Activated CD4-positive, alpha-beta T cell treated with anti-CD3 and anti-CD28 coated beads, Interleukin-2, Interleukin-6, amounts not matched to agents 100 ng/mL and 50 ng/mL, durations not matched to agents 16 hours and 8 hours (primary cell): ENCODE data around the gene KRTAP5-2.
"Not testable (repeated sequence)": the region's sequence is repeated elsewhere in the genome, so short reads cannot be mapped to it uniquely, and the experiment has no call there.

Source experiments
- DNase-seq: peaks from one replicate; pipeline ENCODE4 v3.0.0-alpha.2; 2020

Gene KRTAP5-2

GRCh38 chr11:1586699-1587098 is 11.4 kb downstream of the KRTAP5-2 start:
- DNase-seq = no peak

- DNase-seq = not testable (repeated sequence)
Measured at GRCh38 chr11:1584661-1585370, 13.3 kb downstream of the KRTAP5-2 start, which contains the start of gene KRTAP5-1. TSS of gene KRTAP5-1 (minus strand) at chr11:1585283. CDS start at chr11:1585249, 34 bp downstream.

- not testable (repeated sequence) for DNase-seq
Measured at GRCh38 chr11:1582909-1583308, 15.2 kb downstream of the KRTAP5-2 start.

- no peak for DNase-seq
Measured at GRCh38 chr11:1581976-1582375, 16.1 kb downstream of the KRTAP5-2 start.

GRCh38 chr11:1576825-1577224 is 21.3 kb downstream of the KRTAP5-2 start:
- no peak for DNase-seq

- not testable (repeated sequence) for DNase-seq
Measured at GRCh38 chr11:1575756-1576155, 22.3 kb downstream of the KRTAP5-2 start.

GRCh38 chr11:1574933-1575242 is 23.2 kb downstream of the KRTAP5-2 start:
- DNase-seq = no peak

- peak; percentile 58 for DNase-seq
Measured at GRCh38 chr11:1574238-1574932, 23.7 kb downstream of the KRTAP5-2 start.

- no peak for DNase-seq
Measured at GRCh38 chr11:1573903-1574237, 24.2 kb downstream of the KRTAP5-2 start.

- no peak for DNase-seq
Measured at GRCh38 chr11:1573077-1573902, 24.8 kb downstream of the KRTAP5-2 start.

- peak; percentile 89 for DNase-seq
Measured at GRCh38 chr11:1572197-1573076, 25.7 kb downstream of the KRTAP5-2 start, which contains the start of gene DUSP8. TSS of gene DUSP8 (minus strand) at chr11:1572271. CDS start at chr11:1565826, 6,445 bp downstream.

- no peak for DNase-seq
Measured at GRCh38 chr11:1571760-1572196, 26.3 kb downstream of the KRTAP5-2 start.

GRCh38 chr11:1570896-1571759 is 27.0 kb downstream of the KRTAP5-2 start:
- DNase-seq = no peak

- DNase-seq = no peak
Measured at GRCh38 chr11:1570531-1570895, 27.6 kb downstream of the KRTAP5-2 start.

- no peak for DNase-seq
Measured at GRCh38 chr11:1570001-1570453, 28.1 kb downstream of the KRTAP5-2 start.

- no peak for DNase-seq
Measured at GRCh38 chr11:1569251-1569780, 28.8 kb downstream of the KRTAP5-2 start.

GRCh38 chr11:1568441-1568911 is 29.6 kb downstream of the KRTAP5-2 start:
- DNase-seq = no peak

GRCh38 chr11:1567721-1568100 is 30.4 kb downstream of the KRTAP5-2 start:
- no peak for DNase-seq

- no peak for DNase-seq
Measured at GRCh38 chr11:1567052-1567720, 30.9 kb downstream of the KRTAP5-2 start.

- DNase-seq = no peak
Measured at GRCh38 chr11:1566381-1567051, 31.6 kb downstream of the KRTAP5-2 start.
